Measurements from ENCODE around the gene EPN3. TPM values are rescaled to one million over a fixed set of nuclear protein-coding genes. Genes with fewer than 3 reads are reported as not detected.

The EPN3 gene
- polyA plus RNA-seq, 4 donors: 10.1 to 12.9 (median 10.9) TPM

DNA sequence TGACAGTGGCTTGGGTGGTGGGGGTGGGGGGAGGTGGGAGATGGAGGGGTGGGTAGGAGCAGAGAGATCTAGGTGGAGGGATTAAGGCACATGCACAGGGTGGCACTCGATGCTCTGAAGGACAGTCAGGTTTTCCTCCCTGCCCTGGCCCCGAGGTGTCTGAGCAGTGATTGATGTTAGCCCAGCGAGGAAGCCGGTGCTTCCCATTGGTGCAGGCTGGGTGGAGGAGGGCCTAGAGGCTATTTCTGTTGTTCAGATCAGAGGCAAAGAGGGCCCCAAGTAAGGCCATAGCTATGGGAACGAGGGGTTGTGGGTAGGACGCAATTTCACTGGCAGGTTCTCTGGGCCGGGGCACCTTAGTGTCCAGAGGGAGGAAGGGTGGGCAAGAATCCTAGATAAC is 51.1 kb downstream of the EPN3 start:
- DNase-seq (ENCODE audit: low read depth in 4 of 4, low spot score in 3 of 4): no peak

DNA sequence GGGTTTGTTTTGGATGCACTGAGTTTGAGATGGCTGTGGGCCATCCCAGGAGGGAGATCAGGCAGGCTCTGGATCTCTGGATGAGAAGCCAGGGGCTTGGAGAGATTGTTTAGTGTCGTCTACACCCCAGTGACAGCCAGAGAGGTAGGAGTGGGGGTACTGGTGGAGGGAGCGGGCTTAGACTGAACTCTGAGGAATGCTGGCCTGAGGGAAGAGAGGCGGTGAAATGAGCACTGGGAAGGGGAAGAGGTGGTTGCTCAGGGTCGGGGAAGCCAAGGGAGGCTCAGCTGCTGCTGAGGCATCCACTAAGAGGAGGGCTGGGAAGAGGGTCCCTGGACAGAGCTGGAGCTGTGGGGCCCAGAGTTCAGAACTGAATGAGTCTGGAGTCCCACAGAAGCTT is 51.6 kb downstream of the EPN3 start:
- DNase-seq (ENCODE audit: low read depth in 4 of 4, low spot score in 3 of 4): no peak

DNA sequence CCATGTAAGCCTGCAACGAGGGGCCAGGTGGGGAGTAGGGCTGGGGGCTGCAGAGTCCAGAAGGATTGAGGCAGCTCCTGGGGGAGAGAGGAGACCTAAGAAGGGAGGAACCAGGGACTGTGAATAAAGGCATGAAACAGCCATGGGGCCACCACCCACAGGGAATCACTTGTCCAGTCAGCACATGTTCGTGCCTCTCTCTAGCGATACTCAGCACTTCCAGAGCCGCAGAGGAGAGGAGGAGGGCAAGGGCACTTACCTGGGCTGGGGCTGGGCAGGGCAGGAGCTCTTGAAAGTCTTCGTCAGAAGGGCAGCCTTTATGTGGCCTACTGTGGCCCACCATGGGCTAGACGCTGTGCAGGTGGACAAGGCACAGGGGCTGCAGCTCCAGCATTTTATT is 52.2 kb downstream of the EPN3 start:
- no peak for DNase-seq (ENCODE audit: low read depth in 4 of 4, low spot score in 3 of 4)

DNA sequence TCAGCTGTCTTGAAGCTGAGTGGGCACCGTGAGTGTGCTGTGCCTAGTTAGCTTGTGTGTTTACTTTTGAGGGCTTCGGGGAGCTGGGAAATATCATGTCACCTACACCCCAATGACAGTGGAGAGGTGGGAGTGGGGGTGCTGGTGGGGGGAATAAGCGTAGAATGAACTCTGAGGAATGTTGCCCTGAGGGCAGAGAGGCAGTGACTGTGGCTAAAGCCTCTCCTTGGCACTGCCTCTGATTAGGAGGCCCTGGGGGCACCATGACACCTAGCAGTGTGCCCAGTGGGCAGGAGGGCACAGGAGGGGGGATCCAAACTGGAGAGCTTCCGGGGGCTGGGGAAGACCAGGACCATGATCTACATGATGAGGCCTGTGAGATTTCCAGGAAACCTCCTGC is 52.8 kb downstream of the EPN3 start:
- DNase-seq (ENCODE audit: low read depth in 4 of 4, low spot score in 3 of 4): no peak

DNA sequence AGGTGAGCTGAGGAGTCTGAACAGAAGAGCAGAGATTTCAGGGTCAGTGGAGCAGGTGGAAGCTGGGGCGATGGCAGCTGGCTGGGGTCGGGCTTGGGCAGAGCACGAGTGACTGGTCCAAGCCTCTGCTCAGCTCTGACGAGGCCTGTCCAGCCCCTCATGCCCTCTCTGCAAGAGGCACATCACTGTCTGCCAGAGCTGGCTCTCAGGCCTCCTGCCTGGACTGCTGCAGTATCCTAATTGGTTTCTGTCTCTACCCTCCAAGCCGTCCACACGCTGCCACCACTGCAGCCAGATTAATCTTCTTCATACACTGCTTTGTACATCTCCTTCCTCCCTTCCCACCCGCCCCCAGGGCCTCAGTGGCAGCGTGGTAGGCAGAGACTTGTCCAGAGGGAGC is 53.4 kb downstream of the EPN3 start:
- no peak for DNase-seq (ENCODE audit: low read depth in 4 of 4, low spot score in 3 of 4)

DNA sequence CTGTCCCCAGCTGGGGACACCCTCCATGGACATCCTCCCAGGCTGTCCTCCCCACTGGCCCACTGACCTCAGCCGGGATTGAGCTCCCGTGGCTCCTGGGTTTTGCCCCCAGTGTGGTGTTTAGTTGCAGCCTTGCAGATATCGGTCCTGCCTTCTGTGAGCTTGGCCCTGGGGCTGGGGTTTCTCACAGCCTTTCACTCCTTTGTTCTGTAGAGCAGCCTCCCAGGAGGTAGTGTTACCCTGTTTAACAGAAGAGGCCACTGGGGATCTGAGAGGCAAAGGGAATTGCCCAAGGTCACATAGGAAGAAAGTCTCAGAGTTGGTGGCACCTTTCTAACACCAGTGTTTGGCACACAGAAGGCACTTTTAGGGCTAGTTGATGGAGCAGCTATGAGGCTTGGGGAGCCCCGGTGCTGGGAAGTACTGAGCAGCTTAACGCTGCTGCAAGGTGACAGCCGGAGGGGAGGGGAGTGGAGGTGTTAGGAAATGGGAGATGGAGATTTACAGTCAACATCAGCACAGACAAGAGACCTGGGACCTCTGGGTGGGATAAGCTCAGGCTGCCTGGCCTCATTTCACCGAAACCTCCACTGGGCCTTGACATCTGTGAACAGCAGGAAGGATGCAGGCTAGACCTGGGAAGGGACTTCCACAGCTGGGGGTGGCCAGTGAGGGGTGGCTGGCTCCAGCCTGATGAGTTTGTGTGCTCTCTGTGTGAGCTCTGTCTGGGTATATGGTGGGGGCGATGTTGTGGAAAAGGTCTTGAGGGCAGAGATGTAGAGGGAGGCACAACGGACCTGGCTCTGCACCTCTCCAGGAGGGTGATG is 54.1 kb downstream of the EPN3 start:
- no peak for DNase-seq (ENCODE audit: low read depth in 4 of 4, low spot score in 3 of 4)

DNA sequence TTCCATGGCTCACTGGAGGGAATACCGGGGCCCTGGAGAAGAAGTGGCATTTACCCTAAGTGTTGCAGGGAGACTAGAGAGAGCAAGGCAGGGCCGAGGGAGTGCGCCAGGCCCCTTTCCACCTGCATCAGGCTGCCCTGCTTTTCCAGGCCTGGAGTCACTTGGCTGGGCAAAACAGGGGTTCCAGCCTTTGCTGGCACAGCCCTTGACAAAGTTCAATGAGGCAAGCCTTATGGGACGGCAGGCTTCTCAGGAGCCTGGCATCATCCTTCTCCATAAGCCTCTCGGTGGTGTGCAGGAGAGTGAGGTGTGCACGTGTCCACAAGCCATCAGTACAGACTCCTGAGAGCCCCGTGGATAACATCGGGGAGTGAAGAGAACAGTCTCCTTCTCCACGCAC is 55.0 kb downstream of the EPN3 start:
- DNase-seq (ENCODE audit: low read depth in 4 of 4, low spot score in 3 of 4): no peak

DNA sequence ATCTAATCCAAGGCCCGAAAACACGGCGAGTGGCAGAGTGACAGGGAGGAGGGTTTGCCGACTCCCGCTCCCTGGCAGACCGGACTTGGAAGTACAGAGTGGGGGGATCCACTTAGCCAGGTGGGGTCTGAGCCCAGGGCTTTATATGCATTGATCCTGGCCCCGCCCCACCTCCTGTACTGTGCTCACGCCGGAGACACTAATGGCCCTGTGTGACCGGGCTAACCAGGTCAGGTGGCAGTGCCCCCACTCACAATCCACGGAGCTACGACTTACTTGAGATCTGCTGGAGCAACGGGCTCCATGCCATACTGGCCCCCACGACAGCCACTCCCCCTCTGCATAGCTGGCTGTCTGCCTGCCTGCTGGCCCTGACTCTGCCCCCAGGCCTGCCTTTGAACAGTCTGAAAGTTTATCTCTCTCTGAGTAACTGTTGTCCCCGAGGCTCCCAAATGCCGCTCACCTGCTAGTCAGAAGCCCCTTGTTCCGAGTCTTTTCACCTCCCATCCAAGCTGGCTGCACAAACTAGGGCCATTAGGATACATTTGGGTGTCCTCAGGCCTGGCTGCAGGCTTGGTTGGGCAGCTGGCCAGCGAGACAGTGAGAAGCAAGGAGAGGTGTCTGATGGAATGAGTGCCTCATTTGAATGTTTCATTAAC is 56.0 kb downstream of the EPN3 start:
- DNase-seq (ENCODE audit: low read depth in 4 of 4, low spot score in 3 of 4): no peak

DNA sequence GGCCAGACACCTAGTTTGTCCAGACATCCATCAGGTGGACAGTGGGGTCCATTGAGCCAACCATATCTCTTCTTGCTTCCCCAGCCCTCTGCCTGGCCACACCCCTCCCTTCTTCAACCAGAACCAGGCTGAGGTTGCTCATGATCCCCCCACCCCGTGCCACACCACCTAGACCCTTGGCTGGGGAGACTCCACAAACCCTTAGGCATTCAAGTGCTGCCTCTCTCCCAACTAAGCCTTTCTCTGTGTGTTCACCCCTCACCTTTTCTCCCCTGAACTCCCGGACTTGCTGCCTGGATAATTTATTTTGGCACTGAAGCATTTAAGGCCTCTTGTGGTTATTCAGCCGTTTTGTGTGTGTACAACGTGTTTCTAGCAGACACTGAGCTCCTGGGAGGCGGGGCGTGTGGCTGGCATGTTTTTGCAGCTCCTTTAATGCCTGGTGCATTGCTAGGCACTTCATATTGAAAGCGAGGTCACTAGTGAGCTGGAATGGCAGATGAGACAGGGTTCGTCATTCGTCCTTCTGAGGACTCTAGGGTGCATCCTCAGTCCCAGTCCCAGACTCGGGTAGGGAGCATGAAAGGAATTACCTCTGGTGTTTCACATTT is 56.7 kb downstream of the EPN3 start:
- DNase-seq (ENCODE audit: low read depth in 4 of 4, low spot score in 3 of 4): peak in 1 of 4 donors; percentile 52

DNA sequence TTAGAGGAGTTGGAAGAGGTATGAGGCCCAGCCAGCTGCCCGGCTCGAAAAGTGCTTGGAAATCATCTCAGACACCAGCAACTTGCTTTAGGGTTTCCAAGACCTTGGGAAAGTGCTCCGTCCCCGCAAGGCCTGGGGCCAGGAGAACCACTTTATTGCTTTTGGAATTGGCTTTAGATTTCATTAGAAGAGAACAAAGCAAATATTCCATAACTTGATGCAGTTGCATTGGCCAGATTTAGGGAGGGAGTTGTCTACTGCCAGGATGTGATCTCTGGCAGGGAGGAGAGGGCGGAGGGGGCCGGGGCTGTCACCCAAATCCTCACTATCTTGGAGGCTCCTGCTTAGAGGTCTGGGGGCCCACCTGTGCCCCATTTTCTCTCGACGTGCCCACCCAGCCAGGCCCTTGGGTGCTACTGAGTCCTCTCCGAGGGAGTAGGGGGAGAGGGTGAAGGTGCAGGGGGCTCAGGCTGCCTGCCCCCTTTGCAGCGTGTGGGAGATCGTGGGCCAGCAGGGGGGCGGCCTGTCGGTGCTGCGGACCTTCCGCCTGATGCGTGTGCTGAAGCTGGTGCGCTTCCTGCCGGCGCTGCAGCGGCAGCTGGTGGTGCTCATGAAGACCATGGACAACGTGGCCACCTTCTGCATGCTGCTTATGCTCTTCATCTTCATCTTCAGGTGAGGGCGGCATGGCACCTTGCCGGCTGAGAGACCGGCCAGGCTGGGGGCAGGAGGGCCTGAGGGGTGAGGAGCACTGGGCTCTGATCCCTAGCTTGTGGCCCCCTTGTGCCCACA is 58.6 kb downstream of the EPN3 start:
- DNase-seq (ENCODE audit: low read depth in 4 of 4, low spot score in 3 of 4): no peak

DNA sequence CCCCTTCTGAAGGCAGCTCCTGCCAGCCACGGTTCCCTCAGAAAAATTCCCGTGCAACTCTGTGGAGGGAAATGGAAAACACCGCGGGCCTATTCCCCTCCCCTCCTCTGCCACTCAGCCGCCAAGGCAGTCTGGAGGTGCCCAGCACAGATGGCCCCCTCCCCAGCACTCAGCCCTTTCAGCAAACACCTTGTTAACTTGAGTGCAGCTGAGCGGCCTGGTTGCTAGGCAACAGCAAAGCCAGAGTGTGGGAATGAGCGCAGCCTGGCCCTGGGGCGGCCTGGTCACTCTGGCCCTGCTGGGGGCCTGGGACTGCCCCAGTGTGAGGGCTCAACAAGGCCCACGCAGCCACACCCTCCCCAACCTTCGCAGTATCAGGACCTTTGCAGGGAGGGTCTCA is 60.8 kb downstream of the EPN3 start:
- DNase-seq (ENCODE audit: low read depth in 4 of 4, low spot score in 3 of 4): peak in 1 of 4 donors; percentile 51

Other genes with a start within 250 kb of the EPN3 start
- 10 to 100 TPM; 17.9 to 25.8 (median 19.0) TPM for gene XYLT2, start 186.6 kb upstream of the EPN3 start, polyA plus RNA-seq (ENCODE audit: insufficient read length in 4 of 4)
- 10 to 100 TPM; 64.6 to 78.2 (median 73.0) TPM for gene MRPL27, start 159.6 kb upstream of the EPN3 start, polyA plus RNA-seq (ENCODE audit: insufficient read length in 4 of 4)
- gene EME1, start 159.5 kb upstream of the EPN3 start, polyA plus RNA-seq (ENCODE audit: insufficient read length in 4 of 4): 1 to 10 TPM; 7.4 to 9.1 (median 7.9) TPM
- 10 to 100 TPM; 59.9 to 65.0 (median 63.8) TPM for gene LRRC59, start 135.2 kb upstream of the EPN3 start, polyA plus RNA-seq (ENCODE audit: insufficient read length in 4 of 4)
- gene ACSF2, start 106.5 kb upstream of the EPN3 start, polyA plus RNA-seq (ENCODE audit: insufficient read length in 4 of 4): 10 to 100 TPM; 68.7 to 97.0 (median 91.0) TPM
- 1 to 10 TPM in 3 of 4 donors, under 1 TPM in 1; 0.91 to 3.0 (median 1.7) TPM for gene CHAD, start 63.9 kb upstream of the EPN3 start, polyA plus RNA-seq (ENCODE audit: insufficient read length in 4 of 4)
- gene RSAD1, start 53.9 kb upstream of the EPN3 start, polyA plus RNA-seq (ENCODE audit: insufficient read length in 4 of 4): 10 to 100 TPM; 49.7 to 56.5 (median 53.1) TPM
- 1 to 10 TPM; 1.9 to 3.0 (median 2.2) TPM for gene MYCBPAP, start 24.3 kb upstream of the EPN3 start, polyA plus RNA-seq (ENCODE audit: insufficient read length in 4 of 4)
- gene SPATA20, start 14.4 kb downstream of the EPN3 start, polyA plus RNA-seq (ENCODE audit: insufficient read length in 4 of 4): 10 to 100 TPM; 52.2 to 62.3 (median 53.7) TPM
- gene CACNA1G, start 28.0 kb downstream of the EPN3 start, polyA plus RNA-seq (ENCODE audit: insufficient read length in 4 of 4): 1 to 10 TPM; 6.5 to 7.4 (median 6.9) TPM
- gene ABCC3, start 102.1 kb downstream of the EPN3 start, polyA plus RNA-seq (ENCODE audit: insufficient read length in 4 of 4): 10 to 100 TPM in 1 of 4 donors, 1 to 10 TPM in 3; 6.9 to 11.3 (median 9.7) TPM
- gene ANKRD40, start 175.2 kb downstream of the EPN3 start, polyA plus RNA-seq (ENCODE audit: insufficient read length in 4 of 4): 10 to 100 TPM; 41.0 to 51.6 (median 49.3) TPM
- gene LUC7L3, start 186.9 kb downstream of the EPN3 start, polyA plus RNA-seq (ENCODE audit: insufficient read length in 4 of 4): 100 to 1,000 TPM; 493 to 644 (median 630) TPM
- under 1 TPM in 3 of 4 donors, not detected in 1; 0.17 to 0.37 (median 0.18) TPM for gene ANKRD40CL, start 234.8 kb downstream of the EPN3 start, polyA plus RNA-seq (ENCODE audit: insufficient read length in 4 of 4)